NCI-H2081 treated with DMSO at 0.1 percent for 48 hours (cell line): ENCODE data around the gene SMIM27.
"Not testable (repeated sequence)": the region's sequence is repeated elsewhere in the genome, so short reads cannot be mapped to it uniquely, and the experiment has no call there.

ENCODE experiments used
- DNase-seq: peaks from one replicate; lab custom pipeline; 2025; lab: John Stamatoyannopoulos, UW

SMIM27 gene, protein sequence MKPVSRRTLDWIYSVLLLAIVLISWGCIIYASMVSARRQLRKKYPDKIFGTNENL

GRCh38 chr9:32552172-32552872 lies at the start of gene SMIM27, which contains the start of gene TOPORS:
Gene SMIM27 (plus strand): TSS chr9:32552327. CDS start chr9:32552435, 108 bp downstream.
Gene TOPORS (minus strand): TSS chr9:32552586. CDS start chr9:32552436, 150 bp downstream.
- DNase-seq = peak; percentile 86

- DNase-seq = no peak
Measured at GRCh38 chr9:32502464-32502863, 49.7 kb upstream of the SMIM27 start.

- no peak for DNase-seq
Measured at GRCh38 chr9:32503008-32503407, 49.1 kb upstream of the SMIM27 start.

DNA sequence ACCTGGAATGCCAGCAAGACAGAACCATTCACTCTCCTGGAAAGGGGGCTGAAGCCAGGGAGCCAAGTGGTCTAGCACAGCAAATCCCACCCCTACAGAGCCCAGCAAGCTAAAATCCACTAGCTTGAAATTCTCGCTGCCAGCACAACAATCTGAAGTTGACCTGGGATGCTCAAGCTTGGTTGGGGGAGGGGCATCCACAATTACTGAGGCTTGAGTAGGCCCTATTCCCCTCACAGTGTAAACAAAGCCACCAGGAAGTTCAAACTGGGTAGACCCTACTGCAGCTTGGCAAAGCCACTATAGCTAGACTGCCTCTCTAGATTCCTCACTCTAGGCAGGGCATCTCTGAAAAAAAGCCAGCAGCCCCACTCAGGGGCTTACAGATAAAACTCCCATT lies 43.4 kb upstream of the SMIM27 start:
- no peak for DNase-seq

GRCh38 chr9:32516241-32516640 lies 35.9 kb upstream of the SMIM27 start:
- no peak for DNase-seq

DNA sequence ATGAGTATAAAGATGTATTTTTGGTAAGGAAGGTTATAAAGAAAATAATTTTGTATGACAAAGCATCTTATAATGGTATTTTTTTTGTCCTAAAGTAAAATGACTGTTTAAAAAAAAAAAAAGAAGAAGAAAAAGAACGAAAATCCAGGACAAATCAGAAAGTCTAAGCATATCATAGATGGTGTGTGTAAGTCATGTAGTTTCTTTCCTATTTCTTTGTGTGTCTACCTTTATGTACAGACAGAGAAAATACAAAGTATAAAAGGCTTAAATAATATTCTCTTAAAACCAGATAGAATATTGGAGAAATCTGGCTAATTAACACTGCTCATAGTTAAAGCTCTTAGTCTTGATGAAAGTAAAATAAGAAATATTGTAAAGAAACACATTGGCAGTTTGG lies 33.9 kb upstream of the SMIM27 start:
- no peak for DNase-seq

- DNase-seq = no peak
Measured at GRCh38 chr9:32523910-32524309, 28.2 kb upstream of the SMIM27 start.

DNA sequence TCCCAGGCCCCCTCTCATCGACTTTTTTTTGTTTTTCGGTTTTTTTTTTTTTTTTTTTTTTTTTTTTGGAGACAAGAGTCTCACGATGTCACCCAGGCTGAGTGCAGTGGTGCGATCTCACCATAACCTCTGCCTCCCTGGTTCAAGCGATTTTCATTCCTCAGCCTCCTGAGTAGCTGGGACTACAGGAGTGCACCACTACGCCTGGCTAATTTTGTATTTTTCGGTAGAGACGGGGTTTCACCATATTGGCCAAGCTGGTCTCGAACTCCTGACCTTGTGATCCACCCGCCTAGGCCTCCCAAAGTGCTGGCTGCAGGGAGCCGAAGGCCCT lies 27.6 kb upstream of the SMIM27 start:
- not testable (repeated sequence) for DNase-seq

DNA sequence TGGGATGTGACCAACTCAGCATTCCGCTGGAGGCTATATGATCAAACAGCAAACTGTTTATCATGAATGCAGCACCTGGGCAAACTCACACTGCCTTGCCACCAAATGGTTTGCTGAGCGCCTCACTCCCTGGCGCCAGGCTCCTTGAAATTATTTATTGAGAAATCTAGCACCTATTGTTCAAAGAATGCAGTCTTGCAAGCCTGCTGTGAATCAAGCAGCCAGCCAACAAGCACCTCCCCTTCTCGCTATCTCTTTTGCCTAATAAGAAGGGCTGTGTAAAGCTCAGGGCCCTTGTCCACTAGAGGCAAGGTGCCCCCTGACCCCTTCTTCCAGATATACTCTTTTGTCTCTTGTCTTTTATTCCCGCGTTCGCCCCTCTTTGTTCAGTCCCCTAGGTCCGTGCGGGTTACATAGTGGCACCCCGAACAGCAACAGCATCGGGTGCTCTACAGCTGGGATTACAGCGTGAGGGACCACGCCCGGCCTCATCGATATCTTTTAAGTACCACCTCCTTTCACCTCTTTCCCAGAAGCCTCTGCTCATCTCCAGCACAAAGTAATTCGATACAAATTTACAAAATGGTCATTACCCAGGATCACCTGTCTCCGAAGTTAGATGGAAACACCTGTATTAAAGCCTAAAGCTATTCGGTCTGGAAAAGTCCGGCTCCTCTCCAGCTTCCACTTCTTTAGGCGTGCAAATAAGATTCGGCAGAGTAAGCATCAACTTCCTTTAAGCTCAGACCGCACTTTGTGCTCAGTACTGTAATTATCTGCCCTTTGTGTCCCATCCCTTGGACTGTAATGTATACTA lies 27.0 kb upstream of the SMIM27 start:
- DNase-seq = no peak

DNA sequence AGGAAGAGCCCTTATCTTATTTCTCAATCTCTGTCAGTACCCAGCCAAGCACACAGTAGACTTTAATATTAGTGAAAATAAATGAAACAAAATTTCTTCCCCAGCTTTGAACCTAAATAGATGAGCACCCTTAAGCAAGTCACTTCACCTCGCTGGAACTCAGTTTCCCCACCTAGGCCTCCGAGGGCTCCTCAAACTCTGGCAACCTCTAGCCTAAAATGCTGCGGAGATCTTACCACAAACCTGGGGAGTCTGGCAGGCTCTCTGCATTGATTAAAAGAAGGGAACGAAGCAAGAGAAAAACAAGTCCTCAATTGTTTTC lies 26.5 kb upstream of the SMIM27 start:
- no peak for DNase-seq

DNA sequence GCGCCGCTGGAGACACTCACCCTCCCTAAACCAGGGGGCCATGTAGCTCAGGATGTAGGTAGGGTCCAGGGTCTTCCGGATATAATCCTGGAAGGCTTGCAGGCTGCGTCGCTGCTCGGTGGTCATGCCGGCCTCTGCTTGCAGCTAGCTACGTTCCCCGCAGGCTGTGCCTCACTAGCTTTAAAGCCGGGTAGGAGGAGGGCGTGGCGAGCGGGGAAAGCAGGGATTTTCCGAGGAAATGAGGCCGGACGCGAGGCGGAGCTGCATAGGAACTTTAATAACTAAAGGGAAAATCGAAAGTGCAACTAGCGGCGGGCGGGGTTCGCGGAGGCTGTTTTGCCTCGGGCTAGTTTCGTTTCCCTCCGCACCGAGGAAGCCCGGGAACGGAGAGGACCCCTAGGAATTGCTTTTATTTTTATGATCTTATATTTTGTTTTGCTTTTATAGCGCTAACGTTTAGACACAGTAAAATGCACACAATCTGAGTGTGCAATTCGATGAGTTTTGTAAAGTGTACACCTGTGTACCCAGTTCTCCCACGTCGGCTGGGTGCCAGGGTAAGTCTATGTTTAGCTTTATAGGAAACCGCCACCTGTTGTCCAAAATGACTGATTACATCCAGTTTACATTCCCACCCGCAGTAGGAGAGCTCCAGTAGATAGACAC lies 26.0 kb upstream of the SMIM27 start, which contains the start of gene RIGI:
Gene RIGI, minus strand, starts transcription at position 156 of the 666 bp plus-strand sequence. Its CDS starts 30 bp downstream, at position 126.
- peak; percentile 62 for DNase-seq

GRCh38 chr9:32526707-32527048 lies 25.4 kb upstream of the SMIM27 start:
- DNase-seq = no peak

- DNase-seq = no peak
Measured at GRCh38 chr9:32533336-32533735, 18.8 kb upstream of the SMIM27 start.

DNA sequence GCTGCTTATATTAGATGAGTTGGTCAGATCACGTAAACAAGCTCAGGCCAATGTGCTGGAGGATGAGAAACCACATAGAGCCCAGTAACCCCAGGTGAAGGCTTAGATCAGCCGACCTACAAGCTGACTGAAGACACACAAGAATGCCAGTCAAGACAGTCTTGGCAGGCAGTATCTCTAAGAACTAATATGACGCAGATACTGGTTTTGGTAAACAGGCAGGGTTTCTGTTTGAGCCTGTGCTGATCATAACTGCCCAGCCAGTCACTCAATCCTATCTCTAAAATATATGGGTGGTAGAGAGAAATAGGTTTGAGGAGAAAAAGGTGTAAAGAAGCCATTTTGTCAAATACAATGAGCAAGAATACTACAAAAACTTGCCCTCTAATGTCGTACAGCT lies 18.3 kb upstream of the SMIM27 start:
- DNase-seq = no peak

DNA sequence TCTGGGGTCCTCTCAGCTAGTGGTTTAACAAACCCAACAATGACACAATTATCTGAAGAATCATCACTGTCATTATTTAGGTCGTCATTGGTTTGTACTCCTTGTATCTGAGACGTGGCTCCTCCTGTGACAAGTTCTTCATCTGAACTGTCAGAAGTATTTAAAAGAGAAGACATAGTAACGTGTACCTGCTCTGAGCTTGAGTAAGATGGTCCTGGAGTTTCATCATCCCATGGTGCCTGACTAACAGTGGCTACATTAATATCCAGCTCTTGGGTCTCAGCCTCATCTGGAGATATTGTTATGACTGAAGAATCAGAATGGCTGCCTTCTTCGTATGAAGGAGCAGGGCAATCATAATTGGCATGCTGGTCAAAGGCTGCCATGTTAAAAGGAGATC lies 9.1 kb upstream of the SMIM27 start:
- no peak for DNase-seq

- no peak for DNase-seq
Measured at GRCh38 chr9:32545884-32546283, 6.2 kb upstream of the SMIM27 start.

GRCh38 chr9:32548213-32548612 lies 3.9 kb upstream of the SMIM27 start:
- not testable (repeated sequence) for DNase-seq

GRCh38 chr9:32550150-32550561 lies 2.0 kb upstream of the SMIM27 start:
- DNase-seq = no peak

DNA sequence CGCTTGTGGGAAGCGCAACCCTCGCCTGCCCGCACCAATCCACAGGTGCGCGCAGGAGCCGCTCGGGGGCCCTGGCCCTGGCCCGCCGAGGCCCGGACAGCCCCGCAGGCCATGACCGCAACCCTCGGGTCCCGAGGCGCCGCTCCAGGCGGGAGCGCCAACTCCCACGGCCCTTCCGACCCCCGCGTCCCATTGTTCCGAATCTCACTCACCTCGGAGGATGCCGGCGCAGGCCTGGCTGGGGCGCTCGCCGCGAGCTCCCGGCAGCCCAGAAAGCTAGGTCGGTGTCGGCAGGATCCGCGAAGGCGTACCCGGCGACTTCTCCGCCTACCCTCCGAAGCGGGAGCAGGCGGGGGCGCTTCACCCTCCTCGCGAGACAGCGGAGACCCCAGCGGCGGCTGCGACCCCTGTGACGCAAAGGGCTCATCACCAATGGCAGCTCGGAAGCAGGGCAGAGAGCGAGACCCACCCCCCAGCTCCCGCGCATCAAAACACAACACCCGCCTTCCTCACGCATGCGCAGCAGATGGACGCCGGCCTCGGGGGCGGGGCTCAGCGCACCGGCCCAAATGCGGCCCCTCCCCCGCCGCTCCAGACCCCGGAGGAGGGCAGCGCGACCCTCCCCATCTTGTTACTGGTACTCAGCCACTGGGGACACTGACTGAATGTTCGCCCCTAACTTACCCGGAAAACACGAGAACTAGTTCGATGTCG lies 1.4 kb upstream of the SMIM27 start:
- peak; percentile 80 for DNase-seq

GRCh38 chr9:32551276-32552051 lies 663 bp upstream of the SMIM27 start:
- DNase-seq = no peak

DNA sequence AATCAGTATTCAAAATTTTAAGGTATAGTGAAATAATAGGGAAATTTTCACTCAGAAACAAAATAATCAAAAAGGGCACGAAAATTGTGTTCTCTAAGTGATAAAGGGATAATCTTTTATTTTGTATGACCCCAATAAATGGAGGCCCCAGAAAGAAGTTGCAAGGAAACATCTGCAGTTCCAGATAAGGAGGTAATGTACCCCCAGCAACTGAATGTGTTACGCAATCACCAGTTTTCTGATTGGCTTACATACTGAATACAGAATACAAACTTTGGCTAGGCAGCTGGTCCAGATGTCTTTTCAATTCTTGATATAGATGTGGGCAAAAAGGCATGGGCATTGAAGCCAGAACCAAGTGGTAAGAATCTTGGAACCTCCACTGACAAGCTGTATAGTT lies 2.0 kb downstream of the SMIM27 start:
- DNase-seq = no peak
